ENCODE data around the gene ABHD14A. TPM values are rescaled to one million over a fixed set of nuclear protein-coding genes. Genes with fewer than 3 reads are reported as not detected.
A peak's percentile ranks its signal among the peaks of the same experiment; 100 is the strongest.

The ABHD14A gene
- total RNA-seq, 1 donor from 2014 or later, result 5.4 TPM

- H3K36me3 Mint-ChIP-seq (ENCODE audit: low read depth, unreplicated experiment), result peaks cover 4% of the 10 kb centered on the region
- H3K9me3 Mint-ChIP-seq (ENCODE audit: unreplicated experiment), result no peaks in the 10 kb centered on the region
- peak overlapping the region; percentile 66 for H3K4me3 Mint-ChIP-seq (ENCODE audit: unreplicated experiment)
- no peak for DNase-seq (ENCODE audit: low spot score)
- peaks cover 16% of the 10 kb centered on the region for H3K27me3 Mint-ChIP-seq (ENCODE audit: unreplicated experiment)
- no peak overlapping the region for H3K27ac Mint-ChIP-seq (ENCODE audit: unreplicated experiment)
- no peaks in the 10 kb centered on the region for H3K4me1 Mint-ChIP-seq (ENCODE audit: unreplicated experiment)
- no peak for TF ChIP-seq CTCF (IDR thresholded peaks at IDR 0.05; ENCODE audit: unreplicated experiment)
These were observed 16.0 kb upstream of the ABHD14A start for GRCh38 chr3:51958603-51959521.

GRCh38 chr3:51959651-51960050 is 15.2 kb upstream of the ABHD14A start:
- Mint-ChIP-seq H3K27me3 (ENCODE audit: unreplicated experiment) (peaks cover 11% of the 10 kb centered on the region), H3K4me1 (ENCODE audit: unreplicated experiment) (no peaks in the 10 kb centered on the region), H3K9me3 (ENCODE audit: unreplicated experiment) (no peaks in the 10 kb centered on the region), H3K4me3 (ENCODE audit: unreplicated experiment) (no peak overlapping the region), H3K27ac (ENCODE audit: unreplicated experiment) (no peak overlapping the region), H3K36me3 (ENCODE audit: low read depth, unreplicated experiment) (peaks cover 4% of the 10 kb centered on the region)
- no peak for TF ChIP-seq CTCF (IDR thresholded peaks at IDR 0.05; ENCODE audit: unreplicated experiment)
- no peak for DNase-seq (ENCODE audit: low spot score)

- peaks cover 12% of the 10 kb centered on the region for H3K27me3 Mint-ChIP-seq (ENCODE audit: unreplicated experiment)
- H3K9me3 Mint-ChIP-seq (ENCODE audit: unreplicated experiment), result no peaks in the 10 kb centered on the region
- no peak overlapping the region for H3K4me3 Mint-ChIP-seq (ENCODE audit: unreplicated experiment)
- no peak for DNase-seq (ENCODE audit: low spot score)
- H3K27ac Mint-ChIP-seq (ENCODE audit: unreplicated experiment), result no peak overlapping the region
- H3K36me3 Mint-ChIP-seq (ENCODE audit: low read depth, unreplicated experiment), result peaks cover 4% of the 10 kb centered on the region
- no peak for TF ChIP-seq CTCF (IDR thresholded peaks at IDR 0.05; ENCODE audit: unreplicated experiment)
- H3K4me1 Mint-ChIP-seq (ENCODE audit: unreplicated experiment), result peaks cover 5% of the 10 kb centered on the region
These were observed 14.5 kb upstream of the ABHD14A start for GRCh38 chr3:51960386-51960785.

GRCh38 chr3:51961011-51961410 is 13.9 kb upstream of the ABHD14A start:
- peaks cover 9% of the 10 kb centered on the region for H3K4me1 Mint-ChIP-seq (ENCODE audit: unreplicated experiment)
- peaks cover 4% of the 10 kb centered on the region for H3K36me3 Mint-ChIP-seq (ENCODE audit: low read depth, unreplicated experiment)
- TF ChIP-seq CTCF (IDR thresholded peaks at IDR 0.05; ENCODE audit: unreplicated experiment), result no peak
- H3K9me3 Mint-ChIP-seq (ENCODE audit: unreplicated experiment), result no peaks in the 10 kb centered on the region
- DNase-seq (ENCODE audit: low spot score), result no peak
- H3K4me3 Mint-ChIP-seq (ENCODE audit: unreplicated experiment), result no peak overlapping the region
- peaks cover 17% of the 10 kb centered on the region for H3K27me3 Mint-ChIP-seq (ENCODE audit: unreplicated experiment)
- no peak overlapping the region for H3K27ac Mint-ChIP-seq (ENCODE audit: unreplicated experiment)
